GM10266 (cell line): ENCODE measurements around the gene KDM3B.

Experiments used
- DNase-seq: peaks from one replicate; pipeline ENCODE4 v3.0.0; 2012; ENCODE audit errors: extremely low spot score
- CTCF ChIP-seq: IDR thresholded peaks from 2 replicates; pipeline ENCODE4 v1.5.1; 2012; ENCODE audit warnings: mild to moderate bottlenecking, low read depth; ENCODE audit not compliant: control insufficient read depth, insufficient read depth; ENCODE audit errors: missing control alignments

KDM3B gene

GRCh38 chr5:138351517-138351916, 968 bp upstream of the KDM3B start:
- TF ChIP-seq CTCF, result no peak
- no peak for DNase-seq

GRCh38 chr5:138352722-138353559, 456 bp downstream of the KDM3B start:
- peak; percentile 70 for TF ChIP-seq CTCF
- peak; percentile 83 for DNase-seq

GRCh38 chr5:138353560-138354080, 1.1 kb downstream of the KDM3B start:
- DNase-seq, result no peak
- TF ChIP-seq CTCF, result no peak

- TF ChIP-seq CTCF, result no peak
These were observed 1.9 kb downstream of the KDM3B start for GRCh38 chr5:138354387-138354786.

GRCh38 chr5:138354926-138355378, 2.5 kb downstream of the KDM3B start:
- TF ChIP-seq CTCF, result peak; percentile 6
- peak; percentile 71 for DNase-seq

More at GRCh38 chr5:138354387-138354786, 1.9 kb downstream of the KDM3B start:
- DNase-seq, result no peak

- TF ChIP-seq CTCF, result no peak
- DNase-seq, result no peak
These were observed 7.1 kb downstream of the KDM3B start for GRCh38 chr5:138359621-138360020.

GRCh38 chr5:138360941-138361452, 8.5 kb downstream of the KDM3B start:
- no peak for DNase-seq
- TF ChIP-seq CTCF, result no peak
